ENCODE results near the gene PAFAH1B2.

GRCh38 chr11:117186431-117186761 is 42.3 kb downstream of the PAFAH1B2 start:
- no peak for TF ChIP-seq YY1 (IDR thresholded peaks at IDR 0.05; ENCODE audit: insufficient read depth, insufficient read length)
- no peak for TF ChIP-seq SUZ12 (IDR thresholded peaks at IDR 0.05; ENCODE audit: extremely low read depth, insufficient read depth, insufficient read length)
- no peak for TF ChIP-seq ZNF274 (IDR thresholded peaks at IDR 0.05; ENCODE audit: low read depth, low read length)
